ENCODE measurements around the gene MAP2K6.

MAP2K6 gene

DNA sequence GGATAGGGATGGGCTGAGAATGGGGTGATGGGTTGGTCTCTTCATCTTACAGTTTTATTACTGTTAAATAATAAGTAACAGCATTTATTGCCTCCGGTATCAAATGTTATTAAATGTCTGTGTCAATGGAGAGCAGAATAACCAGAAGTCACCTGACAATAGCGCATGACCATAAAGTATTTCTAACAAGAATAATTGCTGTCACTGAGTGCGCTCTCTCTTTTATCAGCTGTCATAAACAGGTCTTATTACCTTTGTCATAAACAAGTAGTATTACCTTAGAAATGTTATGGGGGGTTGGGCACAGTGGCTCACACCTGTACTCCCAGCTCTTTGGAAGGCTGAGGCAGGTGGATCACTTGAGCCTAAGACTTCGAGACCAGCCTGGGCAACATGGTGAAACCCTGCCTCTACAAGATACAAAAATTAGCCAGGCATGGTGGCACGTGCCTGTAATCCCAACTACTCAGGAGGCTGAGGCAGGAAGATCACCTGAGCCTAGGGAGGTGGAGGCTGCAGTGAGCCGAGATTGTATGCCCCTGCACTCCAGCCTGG is 120.6 kb downstream of the MAP2K6 start:
- no peak for DNase-seq (ENCODE audit: low read depth in 2 of 2)

GRCh38 chr17:69538795-69539194 is 124.3 kb downstream of the MAP2K6 start:
- DNase-seq (ENCODE audit: low read depth in 2 of 2), result no peak

- no peak for DNase-seq (ENCODE audit: low read depth in 2 of 2)
Observed at GRCh38 chr17:69539274-69539673, 124.8 kb downstream of the MAP2K6 start.

DNA sequence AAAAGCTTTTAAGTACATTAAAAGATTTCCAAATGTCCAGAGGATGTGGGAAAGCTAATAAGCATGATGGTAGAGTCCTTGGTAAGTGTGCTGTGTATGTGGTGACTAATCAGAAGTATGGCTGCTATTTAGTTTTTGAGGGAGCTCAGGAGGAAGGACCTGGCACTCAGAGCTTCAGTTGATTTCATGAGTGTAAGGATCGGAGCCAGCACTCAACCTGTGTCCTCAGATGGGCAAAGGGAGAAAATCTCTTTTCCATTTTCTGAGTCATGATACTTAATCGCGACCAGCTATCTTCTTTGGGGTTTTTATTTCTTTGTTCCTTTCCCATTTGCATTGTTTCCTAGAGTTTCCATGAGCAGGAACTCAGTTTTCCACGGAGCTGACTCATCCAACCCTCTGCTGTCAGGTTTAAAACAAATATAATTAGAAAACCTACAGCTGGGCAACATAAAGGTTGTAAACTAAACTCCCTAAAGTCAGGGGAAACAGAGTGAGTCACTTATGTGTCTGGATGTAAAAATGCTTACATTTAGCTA is 125.4 kb downstream of the MAP2K6 start:
- DNase-seq (ENCODE audit: low read depth in 2 of 2), result no peak

- no peak for DNase-seq (ENCODE audit: low read depth in 2 of 2)
Observed at GRCh38 chr17:69540356-69540755, 125.9 kb downstream of the MAP2K6 start.

- DNase-seq (ENCODE audit: low read depth in 2 of 2), result no peak
Observed at GRCh38 chr17:69547230-69547629, 132.7 kb downstream of the MAP2K6 start.

- DNase-seq (ENCODE audit: low read depth in 2 of 2), result no peak
Observed at GRCh38 chr17:69547947-69548346, 133.4 kb downstream of the MAP2K6 start.

DNA sequence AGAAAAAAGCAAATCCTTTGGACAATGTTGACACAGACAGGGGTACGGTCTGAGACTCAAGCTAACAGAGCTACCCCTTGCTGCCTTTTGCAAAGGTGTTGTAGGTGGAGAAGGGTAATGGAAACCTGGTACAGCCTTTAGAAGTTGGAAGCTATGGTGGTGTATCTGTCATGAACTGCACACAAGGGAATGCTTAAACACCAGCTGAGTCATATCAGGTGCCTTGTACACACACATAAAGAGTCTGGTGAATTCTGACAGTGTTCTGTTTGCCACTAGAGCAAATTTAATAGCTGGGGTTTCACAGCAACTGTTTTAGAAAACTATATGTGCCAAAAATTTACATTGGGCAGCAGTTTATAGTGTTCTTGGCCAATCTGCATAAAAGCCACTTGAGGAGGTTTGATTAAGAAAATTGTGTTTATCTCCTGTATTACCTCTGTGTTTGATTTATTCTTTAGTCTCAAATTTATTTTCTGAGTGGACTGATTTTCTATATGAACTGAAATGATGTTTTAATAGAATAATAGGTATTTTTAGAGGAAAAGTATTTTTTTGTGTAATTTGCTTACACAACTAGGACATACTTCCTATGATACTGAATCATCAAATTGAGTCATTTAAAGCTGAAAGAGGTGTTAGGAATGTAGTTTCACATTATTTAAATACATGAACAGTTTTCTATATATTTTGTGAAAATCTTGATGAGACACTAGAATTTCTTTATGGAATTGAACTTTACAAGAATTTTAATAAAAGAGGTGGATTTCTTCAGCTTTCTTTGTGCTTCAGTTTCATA is 136.9 kb downstream of the MAP2K6 start:
- DNase-seq (ENCODE audit: low read depth in 2 of 2), result no peak

DNA sequence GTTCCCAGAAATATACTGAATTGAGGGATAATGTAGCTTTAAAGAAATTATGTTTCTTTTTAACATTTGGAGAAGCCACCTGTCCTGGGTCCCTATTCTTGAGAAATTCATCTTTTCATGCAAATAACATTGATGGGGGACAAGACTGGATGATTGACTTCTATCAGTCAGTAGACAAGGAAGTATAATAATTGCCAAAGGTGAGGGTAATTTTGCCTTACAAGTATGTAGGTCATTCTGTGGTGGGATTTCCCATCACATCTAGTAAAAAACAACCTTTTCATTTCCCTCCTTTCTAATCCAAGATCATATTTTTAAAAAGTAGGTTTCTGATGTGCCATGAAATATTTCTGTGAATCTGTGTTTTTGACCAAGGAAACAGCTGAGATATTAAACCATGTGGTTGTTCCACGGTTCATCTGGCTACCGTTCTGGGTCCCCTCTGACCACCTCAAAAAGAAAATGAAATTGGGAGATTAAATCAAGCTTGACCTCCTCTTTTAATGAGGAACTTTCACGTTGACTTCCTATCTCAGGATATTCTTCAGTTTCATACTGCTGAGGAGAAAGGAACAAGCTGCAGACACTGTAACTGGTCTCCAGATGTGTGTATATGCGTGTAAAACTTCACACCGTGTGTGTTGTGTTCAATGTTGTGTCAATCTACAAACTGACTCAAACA is 138.6 kb downstream of the MAP2K6 start:
- DNase-seq (ENCODE audit: low read depth in 2 of 2), result no peak

- DNase-seq (ENCODE audit: low read depth in 2 of 2), result no peak
Observed at GRCh38 chr17:69555056-69555455, 140.6 kb downstream of the MAP2K6 start.

GRCh38 chr17:69557339-69557738 is 142.8 kb downstream of the MAP2K6 start:
- DNase-seq (ENCODE audit: low read depth in 2 of 2), result no peak

- no peak for DNase-seq (ENCODE audit: low read depth in 2 of 2)
Observed at GRCh38 chr17:69558796-69559195, 144.3 kb downstream of the MAP2K6 start.

GRCh38 chr17:69560987-69561441 is 146.5 kb downstream of the MAP2K6 start:
- no peak for DNase-seq (ENCODE audit: low read depth in 2 of 2)

GRCh38 chr17:69561462-69561861 is 147.0 kb downstream of the MAP2K6 start:
- DNase-seq (ENCODE audit: low read depth in 2 of 2), result no peak

DNA sequence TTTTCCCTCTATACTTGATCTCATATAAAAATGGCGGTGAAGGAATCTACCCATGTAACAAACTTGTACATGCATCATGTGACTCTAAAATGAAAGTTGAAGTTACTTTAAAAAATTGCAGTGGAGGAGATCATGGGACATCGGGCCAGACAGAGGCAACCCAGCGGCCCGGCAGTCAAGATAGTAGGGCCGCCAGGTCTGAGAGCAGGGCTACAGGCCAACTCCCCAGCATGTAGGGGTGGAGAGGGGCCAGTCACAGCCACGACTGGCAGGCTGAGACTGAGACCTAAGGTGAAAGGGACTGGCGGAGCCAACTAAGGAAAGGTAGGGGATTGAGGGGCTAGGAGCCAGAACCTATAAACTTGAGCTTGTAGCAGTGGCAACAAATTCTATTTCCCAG is 150.9 kb downstream of the MAP2K6 start:
- no peak for DNase-seq (ENCODE audit: low read depth in 2 of 2)

GRCh38 chr17:69567130-69567529 is 152.6 kb downstream of the MAP2K6 start:
- no peak for DNase-seq (ENCODE audit: low read depth in 2 of 2)

DNA sequence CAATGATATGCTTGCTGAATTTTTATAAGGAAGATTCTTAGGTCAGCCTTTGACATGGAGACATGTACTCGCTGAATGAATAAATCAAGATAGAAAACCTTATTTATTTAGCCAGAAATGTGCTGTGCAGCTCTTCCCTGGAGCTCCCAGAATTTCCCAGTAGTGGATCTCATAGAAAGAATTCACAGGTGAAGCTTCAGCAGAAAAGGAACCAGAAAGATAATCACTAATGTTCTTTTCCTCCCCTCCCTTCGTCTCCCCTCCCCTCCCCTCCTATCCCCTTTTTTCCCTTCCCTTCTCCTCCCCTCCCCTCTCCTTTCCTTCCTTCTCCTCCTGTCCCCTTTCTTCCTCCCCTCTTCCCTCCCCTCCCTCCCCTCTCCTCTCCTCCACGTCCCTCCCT is 158.2 kb downstream of the MAP2K6 start:
- DNase-seq (ENCODE audit: low read depth in 2 of 2), result no peak

DNA sequence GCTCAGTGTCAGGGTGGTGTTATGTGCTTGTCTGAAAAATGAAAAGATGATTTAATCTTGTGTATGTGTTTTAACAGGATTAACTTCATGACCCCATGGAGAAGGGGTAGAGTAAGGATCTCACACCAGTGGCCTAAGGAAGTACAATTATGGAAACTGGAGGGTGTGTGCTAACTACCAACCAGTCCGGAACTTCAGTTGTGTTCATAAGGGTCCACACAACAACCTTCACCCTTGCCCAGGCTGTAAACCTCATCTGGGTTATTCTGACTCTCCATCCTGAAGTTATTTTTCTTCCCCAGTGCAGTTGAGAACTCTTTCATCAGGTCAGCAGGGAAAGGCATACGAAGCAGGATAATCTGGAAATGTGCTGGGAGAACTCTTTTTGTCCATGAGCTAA is 158.9 kb downstream of the MAP2K6 start:
- no peak for DNase-seq (ENCODE audit: low read depth in 2 of 2)

GRCh38 chr17:69574257-69575197 is 160.0 kb downstream of the MAP2K6 start:
- DNase-seq (ENCODE audit: low read depth in 2 of 2), result no peak

DNA sequence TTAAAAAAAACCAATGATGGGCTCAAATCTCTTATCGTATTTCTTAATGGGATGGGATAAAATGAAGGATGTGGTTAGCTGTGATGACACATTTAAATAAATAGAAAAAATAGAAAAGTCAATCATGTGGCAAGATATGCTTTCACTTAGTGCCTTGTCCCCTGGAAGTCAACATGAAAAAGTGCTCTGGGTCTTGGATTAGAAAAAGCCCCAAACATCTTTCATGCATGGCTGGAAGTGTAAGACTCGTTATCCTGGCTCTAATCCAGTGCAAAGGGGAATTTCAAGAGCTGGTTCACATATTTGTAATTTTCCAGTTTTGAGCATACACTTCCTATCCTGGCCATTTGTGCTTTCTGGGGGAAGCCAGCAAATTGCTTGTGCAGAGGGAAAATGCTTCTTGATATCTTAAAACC is 160.9 kb downstream of the MAP2K6 start:
- DNase-seq (ENCODE audit: low read depth in 2 of 2), result no peak

- DNase-seq (ENCODE audit: low read depth in 2 of 2), result no peak
Observed at GRCh38 chr17:69577098-69577497, 162.6 kb downstream of the MAP2K6 start.
